SK-N-SH treated with all-trans-retinoic acid at 6 μM for 48 hours (cell line): ENCODE measurements around the gene TNPO3.

Source experiments
- ARNTL ChIP-seq: fragments of 450-650 bp; formaldehyde crosslinking; IDR thresholded peaks from 2 replicates; pipeline ENCODE4 v1.5.0; 2020; ENCODE audit warnings: low read depth, mild to moderate bottlenecking, moderate library complexity, borderline replicate concordance
- BACH2 ChIP-seq: fragments of 250-450 bp; sonication (Bioruptor Pico); IDR thresholded peaks from 2 replicates; pipeline ENCODE4 v1.9.0; 2021; ENCODE audit warnings: mild to moderate bottlenecking, borderline replicate concordance
- GLIS3 ChIP-seq: fragments of 250-450 bp; sonication (Bioruptor Pico); IDR thresholded peaks from 2 replicates; pipeline ENCODE4 v1.5.0; 2020; ENCODE audit warnings: mild to moderate bottlenecking, moderate library complexity
- PPARA ChIP-seq: fragments of 250-450 bp; sonication (Bioruptor Pico); IDR thresholded peaks from 2 replicates; pipeline ENCODE4 v1.5.0; 2020; ENCODE audit warnings: mild to moderate bottlenecking, borderline replicate concordance
- RARB ChIP-seq: fragments of 250-450 bp; sonication (Bioruptor Pico); IDR thresholded peaks from 2 replicates; pipeline ENCODE4 v1.8.0; 2021; ENCODE audit warnings: mild to moderate bottlenecking, moderate library complexity
- TCF4 ChIP-seq: fragments of 250-450 bp; sonication (Bioruptor Pico); IDR thresholded peaks from 2 replicates; pipeline ENCODE4 v1.8.0; 2021; ENCODE audit warnings: mild to moderate bottlenecking, moderate library complexity, borderline replicate concordance
- TOX ChIP-seq: fragments of 250-450 bp; sonication (Bioruptor Pico); IDR thresholded peaks from 2 replicates; pipeline ENCODE4 v1.8.0; 2021; ENCODE audit warnings: mild to moderate bottlenecking, moderate library complexity, borderline replicate concordance
- ZC3H10 ChIP-seq: fragments of 250-450 bp; sonication (Bioruptor Pico); IDR thresholded peaks from 2 replicates; pipeline ENCODE4 v1.5.1; 2021; ENCODE audit warnings: mild to moderate bottlenecking, moderate library complexity
- ZFP30 ChIP-seq: fragments of 450-650 bp; formaldehyde crosslinking; IDR thresholded peaks from 2 replicates; pipeline ENCODE4 v1.5.0; 2022; ENCODE audit warnings: mild to moderate bottlenecking, moderate library complexity
- ZNF565 ChIP-seq: fragments of 450-650 bp; formaldehyde crosslinking; conservative IDR thresholded peaks from 2 replicates; pipeline ENCODE4 v1.5.0; 2020; ENCODE audit warnings: low read depth, mild to moderate bottlenecking, moderate library complexity
- TF ChIP-seq, protein P1 (sequence below): fragments of 250-450 bp; sonication (Bioruptor Pico); IDR thresholded peaks from 2 replicates; pipeline ENCODE4 v1.5.1; 2021; ENCODE audit warnings: mild to moderate bottlenecking, moderate library complexity
- TF ChIP-seq, protein P2 (sequence below): fragments of 250-450 bp; sonication (Bioruptor Pico); IDR thresholded peaks from 2 replicates; pipeline ENCODE4 v1.8.0; 2020; ENCODE audit warnings: mild to moderate bottlenecking, moderate library complexity, borderline replicate concordance
- TF ChIP-seq, protein P3 (sequence below): fragments of 250-450 bp; sonication (Bioruptor Pico); IDR thresholded peaks from 2 replicates; pipeline ENCODE4 v1.5.1; 2020; ENCODE audit warnings: low read depth, mild to moderate bottlenecking, moderate library complexity
- TF ChIP-seq, protein P4 (sequence below): fragments of 250-450 bp; sonication (Bioruptor Pico); IDR thresholded peaks from 2 replicates; pipeline ENCODE4 v1.5.0; 2020; ENCODE audit warnings: mild to moderate bottlenecking, moderate library complexity

DNA sequence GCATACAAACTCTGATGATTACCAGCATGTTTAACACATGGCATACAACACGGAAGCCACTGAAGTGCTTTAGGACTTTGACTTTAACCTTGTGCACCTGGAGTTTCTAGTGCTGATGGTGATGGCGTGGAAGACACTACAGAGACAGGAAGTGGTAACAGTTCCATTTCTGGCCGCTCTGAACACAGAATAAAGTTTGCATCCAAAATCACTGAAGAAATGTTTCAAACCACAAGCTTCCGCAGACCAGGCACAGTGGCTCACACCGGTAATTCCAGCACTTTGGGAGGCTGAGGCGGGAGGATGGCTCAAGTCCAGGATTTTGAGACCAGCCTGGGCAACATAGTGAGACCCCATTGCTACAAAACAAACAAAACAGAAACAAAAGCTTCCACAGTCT is 40.3 kb upstream of the TNPO3 start:
- TF ChIP-seq, protein P1, sequence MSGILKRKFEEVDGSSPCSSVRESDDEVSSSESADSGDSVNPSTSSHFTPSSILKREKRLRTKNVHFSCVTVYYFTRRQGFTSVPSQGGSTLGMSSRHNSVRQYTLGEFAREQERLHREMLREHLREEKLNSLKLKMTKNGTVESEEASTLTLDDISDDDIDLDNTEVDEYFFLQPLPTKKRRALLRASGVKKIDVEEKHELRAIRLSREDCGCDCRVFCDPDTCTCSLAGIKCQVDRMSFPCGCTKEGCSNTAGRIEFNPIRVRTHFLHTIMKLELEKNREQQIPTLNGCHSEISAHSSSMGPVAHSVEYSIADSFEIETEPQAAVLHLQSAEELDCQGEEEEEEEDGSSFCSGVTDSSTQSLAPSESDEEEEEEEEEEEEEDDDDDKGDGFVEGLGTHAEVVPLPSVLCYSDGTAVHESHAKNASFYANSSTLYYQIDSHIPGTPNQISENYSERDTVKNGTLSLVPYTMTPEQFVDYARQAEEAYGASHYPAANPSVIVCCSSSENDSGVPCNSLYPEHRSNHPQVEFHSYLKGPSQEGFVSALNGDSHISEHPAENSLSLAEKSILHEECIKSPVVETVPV, result no peak
- TF ChIP-seq ZC3H10 (CRISPR knock-in tag) (no peak), PPARA (CRISPR knock-in tag) (no peak), ZNF565 (CRISPR knock-in tag) (no peak), TCF4 (CRISPR knock-in tag) (no peak), GLIS3 (CRISPR knock-in tag) (no peak), ZFP30 (CRISPR knock-in tag) (no peak), RARB (CRISPR knock-in tag) (no peak), ARNTL (no peak), BACH2 (CRISPR knock-in tag) (no peak), TOX (CRISPR knock-in tag) (no peak)
- TF ChIP-seq, protein P2, sequence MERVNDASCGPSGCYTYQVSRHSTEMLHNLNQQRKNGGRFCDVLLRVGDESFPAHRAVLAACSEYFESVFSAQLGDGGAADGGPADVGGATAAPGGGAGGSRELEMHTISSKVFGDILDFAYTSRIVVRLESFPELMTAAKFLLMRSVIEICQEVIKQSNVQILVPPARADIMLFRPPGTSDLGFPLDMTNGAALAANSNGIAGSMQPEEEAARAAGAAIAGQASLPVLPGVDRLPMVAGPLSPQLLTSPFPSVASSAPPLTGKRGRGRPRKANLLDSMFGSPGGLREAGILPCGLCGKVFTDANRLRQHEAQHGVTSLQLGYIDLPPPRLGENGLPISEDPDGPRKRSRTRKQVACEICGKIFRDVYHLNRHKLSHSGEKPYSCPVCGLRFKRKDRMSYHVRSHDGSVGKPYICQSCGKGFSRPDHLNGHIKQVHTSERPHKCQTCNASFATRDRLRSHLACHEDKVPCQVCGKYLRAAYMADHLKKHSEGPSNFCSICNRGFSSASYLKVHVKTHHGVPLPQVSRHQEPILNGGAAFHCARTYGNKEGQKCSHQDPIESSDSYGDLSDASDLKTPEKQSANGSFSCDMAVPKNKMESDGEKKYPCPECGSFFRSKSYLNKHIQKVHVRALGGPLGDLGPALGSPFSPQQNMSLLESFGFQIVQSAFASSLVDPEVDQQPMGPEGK (CRISPR knock-in tag), result no peak
- TF ChIP-seq, protein P3, sequence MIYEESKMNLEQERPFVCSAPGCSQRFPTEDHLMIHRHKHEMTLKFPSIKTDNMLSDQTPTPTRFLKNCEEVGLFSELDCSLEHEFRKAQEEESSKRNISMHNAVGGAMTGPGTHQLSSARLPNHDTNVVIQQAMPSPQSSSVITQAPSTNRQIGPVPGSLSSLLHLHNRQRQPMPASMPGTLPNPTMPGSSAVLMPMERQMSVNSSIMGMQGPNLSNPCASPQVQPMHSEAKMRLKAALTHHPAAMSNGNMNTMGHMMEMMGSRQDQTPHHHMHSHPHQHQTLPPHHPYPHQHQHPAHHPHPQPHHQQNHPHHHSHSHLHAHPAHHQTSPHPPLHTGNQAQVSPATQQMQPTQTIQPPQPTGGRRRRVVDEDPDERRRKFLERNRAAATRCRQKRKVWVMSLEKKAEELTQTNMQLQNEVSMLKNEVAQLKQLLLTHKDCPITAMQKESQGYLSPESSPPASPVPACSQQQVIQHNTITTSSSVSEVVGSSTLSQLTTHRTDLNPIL (CRISPR knock-in tag), result no peak
- TF ChIP-seq, protein P4, sequence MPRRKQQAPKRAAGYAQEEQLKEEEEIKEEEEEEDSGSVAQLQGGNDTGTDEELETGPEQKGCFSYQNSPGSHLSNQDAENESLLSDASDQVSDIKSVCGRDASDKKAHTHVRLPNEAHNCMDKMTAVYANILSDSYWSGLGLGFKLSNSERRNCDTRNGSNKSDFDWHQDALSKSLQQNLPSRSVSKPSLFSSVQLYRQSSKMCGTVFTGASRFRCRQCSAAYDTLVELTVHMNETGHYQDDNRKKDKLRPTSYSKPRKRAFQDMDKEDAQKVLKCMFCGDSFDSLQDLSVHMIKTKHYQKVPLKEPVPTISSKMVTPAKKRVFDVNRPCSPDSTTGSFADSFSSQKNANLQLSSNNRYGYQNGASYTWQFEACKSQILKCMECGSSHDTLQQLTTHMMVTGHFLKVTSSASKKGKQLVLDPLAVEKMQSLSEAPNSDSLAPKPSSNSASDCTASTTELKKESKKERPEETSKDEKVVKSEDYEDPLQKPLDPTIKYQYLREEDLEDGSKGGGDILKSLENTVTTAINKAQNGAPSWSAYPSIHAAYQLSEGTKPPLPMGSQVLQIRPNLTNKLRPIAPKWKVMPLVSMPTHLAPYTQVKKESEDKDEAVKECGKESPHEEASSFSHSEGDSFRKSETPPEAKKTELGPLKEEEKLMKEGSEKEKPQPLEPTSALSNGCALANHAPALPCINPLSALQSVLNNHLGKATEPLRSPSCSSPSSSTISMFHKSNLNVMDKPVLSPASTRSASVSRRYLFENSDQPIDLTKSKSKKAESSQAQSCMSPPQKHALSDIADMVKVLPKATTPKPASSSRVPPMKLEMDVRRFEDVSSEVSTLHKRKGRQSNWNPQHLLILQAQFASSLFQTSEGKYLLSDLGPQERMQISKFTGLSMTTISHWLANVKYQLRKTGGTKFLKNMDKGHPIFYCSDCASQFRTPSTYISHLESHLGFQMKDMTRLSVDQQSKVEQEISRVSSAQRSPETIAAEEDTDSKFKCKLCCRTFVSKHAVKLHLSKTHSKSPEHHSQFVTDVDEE, result no peak
